ENCODE data around the gene DUSP10. TPM values are rescaled to one million over a fixed set of nuclear protein-coding genes. Genes with fewer than 3 reads are reported as not detected.

DUSP10 gene
- polyA plus RNA-seq, 3 donors: 10.4 to 41.1 (median 12.7) TPM

DNA sequence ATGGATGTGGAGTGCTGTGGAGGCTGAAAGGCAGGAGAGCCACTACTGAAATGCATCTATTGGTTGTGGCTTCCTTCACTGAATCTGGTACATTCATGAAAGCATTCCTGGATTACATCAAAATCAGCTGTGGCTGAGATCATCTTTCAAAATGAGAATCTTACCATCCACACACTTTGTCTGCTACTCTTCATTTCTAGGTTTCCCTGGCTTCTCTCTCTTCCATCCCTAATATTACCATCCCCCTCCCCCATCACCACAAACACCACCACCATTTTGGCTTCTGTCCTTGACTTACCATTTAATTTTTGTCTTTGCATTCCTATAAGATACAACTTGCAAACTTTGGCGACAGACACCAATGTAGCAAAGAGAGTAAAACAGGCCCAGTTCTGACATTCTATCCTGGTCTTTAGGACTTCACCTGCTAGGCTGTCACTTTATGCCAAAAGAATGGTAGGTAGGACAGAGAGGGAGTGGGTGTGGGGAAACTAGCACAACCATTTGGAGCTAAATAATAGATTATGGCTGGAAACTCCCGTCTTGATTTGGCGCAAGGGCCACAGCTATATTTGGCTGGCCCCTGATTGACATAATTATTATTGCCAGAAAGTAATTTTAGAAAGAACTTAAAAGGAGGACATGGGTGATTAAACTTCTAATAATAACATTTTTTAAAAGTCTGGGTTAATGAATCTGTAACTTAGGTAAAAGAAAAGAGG lies 15.1 kb upstream of the DUSP10 start:
- no peak for DNase-seq
- TF ChIP-seq, protein P1, sequence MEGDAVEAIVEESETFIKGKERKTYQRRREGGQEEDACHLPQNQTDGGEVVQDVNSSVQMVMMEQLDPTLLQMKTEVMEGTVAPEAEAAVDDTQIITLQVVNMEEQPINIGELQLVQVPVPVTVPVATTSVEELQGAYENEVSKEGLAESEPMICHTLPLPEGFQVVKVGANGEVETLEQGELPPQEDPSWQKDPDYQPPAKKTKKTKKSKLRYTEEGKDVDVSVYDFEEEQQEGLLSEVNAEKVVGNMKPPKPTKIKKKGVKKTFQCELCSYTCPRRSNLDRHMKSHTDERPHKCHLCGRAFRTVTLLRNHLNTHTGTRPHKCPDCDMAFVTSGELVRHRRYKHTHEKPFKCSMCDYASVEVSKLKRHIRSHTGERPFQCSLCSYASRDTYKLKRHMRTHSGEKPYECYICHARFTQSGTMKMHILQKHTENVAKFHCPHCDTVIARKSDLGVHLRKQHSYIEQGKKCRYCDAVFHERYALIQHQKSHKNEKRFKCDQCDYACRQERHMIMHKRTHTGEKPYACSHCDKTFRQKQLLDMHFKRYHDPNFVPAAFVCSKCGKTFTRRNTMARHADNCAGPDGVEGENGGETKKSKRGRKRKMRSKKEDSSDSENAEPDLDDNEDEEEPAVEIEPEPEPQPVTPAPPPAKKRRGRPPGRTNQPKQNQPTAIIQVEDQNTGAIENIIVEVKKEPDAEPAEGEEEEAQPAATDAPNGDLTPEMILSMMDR (IDR thresholded peaks at IDR 0.05): no peak
- Mint-ChIP-seq H3K4me1 (peaks cover 14% of the 10 kb centered on the region), H3K4me3 (no peak overlapping the region), H3K9me3 (peaks cover 0 to 1% (median 0%) of the 10 kb centered on the region in 7 donors), H3K27ac (no peak overlapping the region), H3K36me3 (no peaks in the 10 kb centered on the region), H3K27me3 (ENCODE audit: low read depth in 3 of 3) (peaks cover 1 to 2% (median 2%) of the 10 kb centered on the region in 3 donors)
- Histone ChIP-seq H3K9ac (ENCODE audit: insufficient read depth, low read length, poor library complexity, severe bottlenecking) (no peak overlapping the region), H3K9me3 (replicated peaks in 1 of 2; ENCODE audit: control insufficient read depth in 1 of 2, insufficient read depth in 1 of 2, low read length in 2 of 2) (no peaks in the 10 kb centered on the region), H3K79me2 (ENCODE audit: insufficient read depth, low read length) (no peaks in the 10 kb centered on the region), H4K20me1 (ENCODE audit: insufficient read depth, low read length) (no peaks in the 10 kb centered on the region), H3K4me2 (replicated peaks; ENCODE audit: extremely low read depth, low read length, poor library complexity, severe bottlenecking) (no peak overlapping the region), H3K27me3 (ENCODE audit: control insufficient read depth in 2 of 2, insufficient read depth in 2 of 2, low read length in 2 of 2) (no peaks in the 10 kb centered on the region), H3K36me3 (replicated peaks in 1 of 2; ENCODE audit: control insufficient read depth in 1 of 2, insufficient read depth in 2 of 2, low read length in 2 of 2) (no peaks in the 10 kb centered on the region), H3K4me1 (ENCODE audit: control insufficient read depth in 1 of 2, insufficient read depth in 2 of 2, low read length in 2 of 2) (peaks cover 6 to 17% of the 10 kb centered on the region in 2 donors), H2AFZ (ENCODE audit: insufficient read depth, low read depth, low read length, poor library complexity, severe bottlenecking) (no peak overlapping the region), H3K27ac (ENCODE audit: low read depth in 1 of 2, low read length in 2 of 2) (no peak overlapping the region), H3K4me3 (replicated peaks in 1 of 3; ENCODE audit: low read depth in 2 of 3, low read length in 3 of 3) (no peak overlapping the region)
- WGBS (ENCODE audit: insufficient coverage): 100% methylated on average over 1 of the region's 3 CpGs
- intact Hi-C loops (cut with micrococcal nuclease): no loop called here

DNA sequence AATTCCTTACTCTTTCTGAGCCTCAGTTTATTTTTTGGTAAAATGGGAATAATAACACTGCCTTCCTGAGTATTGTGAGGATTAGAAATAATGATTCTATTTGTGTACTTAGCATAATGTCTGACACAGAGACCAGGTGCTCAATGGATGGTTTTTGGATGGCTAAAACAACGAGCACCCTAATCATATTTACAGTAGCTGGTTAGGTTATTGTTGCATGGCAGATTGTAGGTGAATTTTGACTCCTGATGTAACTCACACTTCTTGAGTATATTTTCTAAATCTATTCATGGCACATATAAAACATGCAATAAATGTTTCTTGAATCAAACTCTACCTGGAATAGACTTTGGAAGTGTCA lies 11.9 kb upstream of the DUSP10 start:
- Histone ChIP-seq H3K27ac (ENCODE audit: low read depth in 1 of 2, low read length in 2 of 2) (no peak overlapping the region), H3K9ac (ENCODE audit: insufficient read depth, low read length, poor library complexity, severe bottlenecking) (no peak overlapping the region), H3K4me1 (ENCODE audit: control insufficient read depth in 1 of 2, insufficient read depth in 2 of 2, low read length in 2 of 2) (peaks cover 13 to 25% of the 10 kb centered on the region in 2 donors), H4K20me1 (ENCODE audit: insufficient read depth, low read length) (no peaks in the 10 kb centered on the region), H3K9me3 (replicated peaks in 1 of 2; ENCODE audit: control insufficient read depth in 1 of 2, insufficient read depth in 1 of 2, low read length in 2 of 2) (no peaks in the 10 kb centered on the region), H3K36me3 (replicated peaks in 1 of 2; ENCODE audit: control insufficient read depth in 1 of 2, insufficient read depth in 2 of 2, low read length in 2 of 2) (no peaks in the 10 kb centered on the region), H3K4me2 (replicated peaks; ENCODE audit: extremely low read depth, low read length, poor library complexity, severe bottlenecking) (no peak overlapping the region), H2AFZ (ENCODE audit: insufficient read depth, low read depth, low read length, poor library complexity, severe bottlenecking) (no peak overlapping the region), H3K79me2 (ENCODE audit: insufficient read depth, low read length) (no peaks in the 10 kb centered on the region), H3K4me3 (replicated peaks in 1 of 3; ENCODE audit: low read depth in 2 of 3, low read length in 3 of 3) (no peak overlapping the region), H3K27me3 (ENCODE audit: control insufficient read depth in 2 of 2, insufficient read depth in 2 of 2, low read length in 2 of 2) (no peaks in the 10 kb centered on the region)
- no peak for DNase-seq
- Mint-ChIP-seq H3K27me3 (ENCODE audit: low read depth in 3 of 3) (peaks cover 1 to 3% (median 2%) of the 10 kb centered on the region in 3 donors), H3K4me1 (peaks cover 24% of the 10 kb centered on the region), H3K9me3 (peaks cover 0 to 1% (median 0%) of the 10 kb centered on the region in 7 donors), H3K36me3 (no peaks in the 10 kb centered on the region), H3K27ac (no peak overlapping the region), H3K4me3 (no peak overlapping the region)
- WGBS (ENCODE audit: insufficient coverage): no CpG with 5 or more reads among the region's 1 CpG
- TF ChIP-seq, protein P1 (IDR thresholded peaks at IDR 0.05): no peak
- intact Hi-C loops (cut with micrococcal nuclease): no loop called here
